Smooth muscle cell of the umbilical artery (primary cell): ENCODE results near the gene IL1RL2. TPM values are rescaled to one million over a fixed set of nuclear protein-coding genes. Genes with fewer than 3 reads are reported as not detected.

Source experiments
- total RNA-seq: library from RNA; depleted of rRNA; stranded (reverse); fragments of >200 nt; gene quantifications from 2 replicates; pipeline ENCODE4 v1.2.3, GENCODE V29; 2014

IL1RL2 gene
- 0.30 and 0.42 TPM in 2 replicates for total RNA-seq

GRCh38 chr2:102186791-102187495, at the start of gene IL1RL2:
IL1RL2 (plus strand) TSS chr2:102187023; CDS start chr2:102187868, 845 bp downstream.

GRCh38 chr2:102141970-102142828, 44.6 kb upstream of the IL1RL2 start, which contains the start of gene IL1R1:
IL1R1 (plus strand) TSS chr2:102142746; CDS start chr2:102157725, 14,979 bp downstream.

Other genes starting within 250 kb of the IL1RL2 start
- not detected in 2 replicates for gene IL1R2, start 195.1 kb upstream of the IL1RL2 start, total RNA-seq
- 17.6 and 25.5 TPM in 2 replicates for gene IL1R1, start 44.3 kb upstream of the IL1RL2 start, total RNA-seq
- 0.14 and 0.30 TPM in 2 replicates for gene IL1RL1, start 124.5 kb downstream of the IL1RL2 start, total RNA-seq
- 0.28 and 0.30 TPM in 2 replicates for gene IL18R1, start 168.8 kb downstream of the IL1RL2 start, total RNA-seq
- gene IL18RAP, start 236.1 kb downstream of the IL1RL2 start, total RNA-seq: not detected in 2 replicates